HG02763 (cell line): ENCODE measurements around the gene CACNA1H.
"Not testable (repeated sequence)": the region's sequence is repeated elsewhere in the genome, so short reads cannot be mapped to it uniquely, and the experiment has no call there.

Experiments used
- ATAC-seq: cut with Tn5 transposase; IDR thresholded peaks from one replicate; pipeline ENCODE4 v1.9.1; 2021; ENCODE audit warnings: mild to moderate bottlenecking, moderate library complexity; ENCODE audit not compliant: unreplicated experiment

Gene CACNA1H

GRCh38 chr16:1190789-1191188 is 37.9 kb downstream of the CACNA1H start:
- not testable (repeated sequence) for ATAC-seq

GRCh38 chr16:1192384-1193073 is 39.6 kb downstream of the CACNA1H start:
- no peak for ATAC-seq

- no peak for ATAC-seq
Measured at GRCh38 chr16:1193143-1193824, 40.4 kb downstream of the CACNA1H start.

DNA sequence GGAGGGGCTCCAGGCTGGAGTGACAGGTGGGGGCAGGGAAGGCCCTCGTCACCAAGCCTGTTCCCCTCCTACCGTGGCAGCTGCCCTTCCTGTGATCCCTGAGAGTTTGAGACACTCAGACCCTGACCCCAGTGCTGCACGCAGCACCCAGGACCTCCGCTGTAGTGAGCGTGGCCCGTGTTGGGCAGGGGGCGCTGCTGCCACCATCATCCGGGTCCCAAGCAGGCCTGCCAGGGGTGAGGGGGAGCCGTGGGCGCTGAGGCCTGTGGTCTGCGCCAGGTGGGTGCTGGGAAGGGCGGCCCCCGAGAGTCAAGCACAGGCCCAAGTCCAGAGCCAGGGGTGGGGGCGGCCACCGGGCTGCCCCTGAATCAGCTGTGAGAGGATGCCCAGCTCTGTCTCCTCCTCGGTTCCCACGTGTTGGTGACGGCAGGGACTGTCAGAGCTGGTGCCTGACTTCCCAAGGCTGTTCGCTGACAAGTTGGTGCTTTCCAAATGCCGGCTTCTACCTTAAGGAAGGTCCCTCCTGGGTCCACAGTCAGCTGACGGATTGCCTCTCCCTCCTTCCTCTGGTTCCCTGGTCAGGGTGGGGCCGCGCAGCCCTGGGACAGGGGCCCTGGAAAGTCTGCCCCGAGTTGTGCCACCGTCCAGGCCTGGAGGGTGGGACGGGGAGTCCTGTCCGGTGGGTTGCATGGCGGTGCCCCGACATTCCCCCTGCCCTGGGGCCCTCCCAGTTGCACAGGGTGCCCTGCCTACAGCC is 41.1 kb downstream of the CACNA1H start:
- no peak for ATAC-seq

- ATAC-seq = no peak
Measured at GRCh38 chr16:1194665-1195392, 41.9 kb downstream of the CACNA1H start.

DNA sequence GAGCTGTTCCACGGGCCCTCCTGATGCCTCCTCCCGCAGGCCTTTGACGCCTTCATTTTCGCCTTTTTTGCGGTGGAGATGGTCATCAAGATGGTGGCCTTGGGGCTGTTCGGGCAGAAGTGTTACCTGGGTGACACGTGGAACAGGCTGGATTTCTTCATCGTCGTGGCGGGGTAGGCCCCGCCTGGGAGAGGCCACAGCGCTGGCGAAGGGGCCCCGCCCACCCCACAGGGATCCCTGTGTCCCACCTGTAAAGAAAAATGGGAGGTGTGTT is 42.4 kb downstream of the CACNA1H start:
- no peak for ATAC-seq

- no peak for ATAC-seq
Measured at GRCh38 chr16:1196494-1196893, 43.6 kb downstream of the CACNA1H start.

GRCh38 chr16:1197237-1197866 is 44.4 kb downstream of the CACNA1H start:
- ATAC-seq = no peak

- ATAC-seq = no peak
Measured at GRCh38 chr16:1198194-1198593, 45.3 kb downstream of the CACNA1H start.

GRCh38 chr16:1198671-1199346 is 45.9 kb downstream of the CACNA1H start:
- ATAC-seq = not testable (repeated sequence)

DNA sequence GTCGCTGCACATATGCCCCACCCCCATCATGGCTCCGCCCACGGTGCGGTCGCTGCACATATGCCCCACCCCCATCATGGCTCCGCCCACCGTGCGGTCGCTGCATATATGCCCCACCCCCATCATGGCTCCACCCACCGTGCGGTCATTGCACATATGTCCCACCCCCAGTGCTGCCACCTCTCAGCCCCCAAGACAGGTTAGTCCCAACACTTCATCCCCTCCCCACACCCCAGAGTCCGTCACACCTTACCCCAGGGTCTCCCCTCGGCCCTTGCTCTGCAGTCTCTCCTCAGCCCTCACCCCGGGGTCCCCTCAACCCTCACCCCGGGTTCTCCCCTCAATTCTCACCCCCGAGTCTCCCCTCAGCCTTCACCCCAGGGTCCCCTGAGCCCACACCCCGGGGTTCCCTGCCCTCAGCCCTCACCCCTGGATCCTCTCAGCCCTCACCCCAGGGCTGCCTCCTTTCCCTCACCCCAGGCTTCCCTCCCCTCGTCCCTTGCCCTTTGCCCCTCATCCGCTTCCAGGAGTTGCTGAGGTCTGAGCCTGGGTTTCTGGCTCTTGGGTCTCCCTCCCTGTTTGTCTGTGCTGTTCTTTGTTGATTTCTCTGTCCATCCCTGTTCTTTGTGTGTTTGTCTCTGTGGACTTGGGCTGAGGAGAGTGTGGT is 46.6 kb downstream of the CACNA1H start:
- no peak for ATAC-seq

DNA sequence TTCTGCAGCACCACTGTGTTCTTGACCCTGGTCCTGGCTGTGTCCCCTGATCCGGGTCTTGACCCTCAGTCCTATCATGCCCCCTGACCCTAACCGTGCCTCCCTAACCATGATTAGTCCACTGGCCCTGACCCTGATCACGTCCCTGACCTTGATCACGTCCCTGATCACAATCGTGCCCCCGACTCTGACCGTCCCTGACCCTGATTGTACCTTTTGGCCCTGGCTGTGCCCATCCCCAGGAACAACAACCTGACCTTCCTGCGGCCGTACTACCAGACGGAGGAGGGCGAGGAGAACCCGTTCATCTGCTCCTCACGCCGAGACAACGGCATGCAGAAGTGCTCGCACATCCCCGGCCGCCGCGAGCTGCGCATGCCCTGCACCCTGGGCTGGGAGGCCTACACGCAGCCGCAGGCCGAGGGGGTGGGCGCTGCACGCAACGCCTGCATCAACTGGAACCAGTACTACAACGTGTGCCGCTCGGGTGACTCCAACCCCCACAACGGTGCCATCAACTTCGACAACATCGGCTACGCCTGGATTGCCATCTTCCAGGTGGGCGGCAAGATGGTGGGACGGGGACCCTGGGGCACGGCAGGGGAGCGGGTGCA is 47.2 kb downstream of the CACNA1H start:
- ATAC-seq = no peak

DNA sequence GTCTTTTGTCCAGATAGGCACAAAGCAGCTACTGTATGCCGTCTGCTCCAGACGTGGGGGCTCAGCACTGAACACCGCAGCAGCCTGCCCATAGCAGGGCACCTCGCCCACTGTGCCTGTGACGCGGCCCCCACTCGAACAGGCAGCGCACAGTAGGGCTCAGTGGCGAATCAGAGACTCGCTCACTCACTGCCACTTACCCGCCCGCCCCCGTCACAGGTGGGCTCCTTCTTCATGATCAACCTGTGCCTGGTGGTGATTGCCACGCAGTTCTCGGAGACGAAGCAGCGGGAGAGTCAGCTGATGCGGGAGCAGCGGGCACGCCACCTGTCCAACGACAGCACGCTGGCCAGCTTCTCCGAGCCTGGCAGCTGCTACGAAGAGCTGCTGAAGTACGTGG is 48.5 kb downstream of the CACNA1H start:
- no peak for ATAC-seq

DNA sequence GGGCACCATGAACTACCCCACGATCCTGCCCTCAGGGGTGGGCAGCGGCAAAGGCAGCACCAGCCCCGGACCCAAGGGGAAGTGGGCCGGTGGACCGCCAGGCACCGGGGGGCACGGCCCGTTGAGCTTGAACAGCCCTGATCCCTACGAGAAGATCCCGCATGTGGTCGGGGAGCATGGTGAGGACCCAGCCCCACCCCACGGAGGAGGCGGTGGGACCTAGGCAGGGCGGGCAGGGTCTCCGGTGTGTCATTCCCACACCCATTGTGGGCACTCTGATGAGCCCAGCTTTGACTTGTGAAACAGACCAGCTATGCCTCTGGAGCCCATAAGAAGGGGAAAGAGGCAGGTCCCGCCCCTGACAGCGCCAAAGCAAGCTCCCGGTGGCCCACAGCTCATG is 49.4 kb downstream of the CACNA1H start:
- no peak for ATAC-seq

DNA sequence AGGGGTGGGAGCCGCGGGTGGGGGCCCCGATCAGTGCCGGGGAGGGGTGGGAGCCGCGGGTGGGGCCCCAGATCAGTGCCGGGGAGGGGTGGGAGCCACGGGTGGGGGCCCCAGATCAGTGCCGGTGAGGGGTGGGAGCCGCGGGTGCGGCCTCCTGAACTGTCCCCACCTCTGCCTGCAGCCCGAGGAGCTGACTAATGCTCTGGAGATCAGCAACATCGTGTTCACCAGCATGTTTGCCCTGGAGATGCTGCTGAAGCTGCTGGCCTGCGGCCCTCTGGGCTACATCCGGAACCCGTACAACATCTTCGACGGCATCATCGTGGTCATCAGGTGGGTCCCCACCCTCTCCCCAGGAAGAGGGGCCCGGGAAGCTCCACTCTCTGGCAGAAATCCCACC is 52.0 kb downstream of the CACNA1H start:
- no peak for ATAC-seq

DNA sequence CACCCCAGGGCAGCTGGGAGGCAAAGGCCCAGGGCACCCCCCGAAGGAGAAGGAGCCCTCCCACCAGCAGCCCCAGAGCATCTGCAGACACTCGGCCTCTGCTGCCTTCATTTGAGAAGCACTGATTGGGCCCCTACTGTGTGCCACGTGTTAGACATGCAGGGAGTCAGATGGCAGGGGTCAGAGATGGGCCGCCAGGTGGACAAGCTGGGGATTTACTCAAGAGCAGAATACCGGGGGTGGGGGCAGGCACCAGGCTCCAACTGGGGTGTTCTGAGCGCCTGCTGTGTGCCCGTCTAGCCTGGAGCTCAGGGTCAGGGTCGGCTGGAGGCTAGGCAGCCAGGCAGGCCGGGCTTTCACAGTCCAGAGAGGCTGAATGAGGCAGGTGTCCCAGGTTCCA is 53.4 kb downstream of the CACNA1H start:
- ATAC-seq = no peak

DNA sequence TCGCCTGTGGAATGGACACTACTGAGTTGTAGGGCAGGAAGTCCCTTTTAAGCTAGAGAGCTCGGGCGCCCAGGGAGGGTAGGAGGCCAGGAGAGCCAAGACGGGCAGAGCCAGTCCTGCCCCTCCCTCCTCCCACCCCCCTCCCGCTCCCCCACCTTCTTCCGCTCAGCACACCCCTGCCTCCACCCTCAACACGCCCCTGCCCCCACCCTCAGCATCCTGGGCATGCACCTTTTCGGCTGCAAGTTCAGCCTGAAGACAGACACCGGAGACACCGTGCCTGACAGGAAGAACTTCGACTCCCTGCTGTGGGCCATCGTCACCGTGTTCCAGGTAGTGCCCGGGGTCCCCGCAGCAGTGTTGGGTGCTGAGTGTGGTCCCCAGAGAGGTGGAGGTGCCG is 53.9 kb downstream of the CACNA1H start:
- no peak for ATAC-seq

- ATAC-seq = no peak
Measured at GRCh38 chr16:1208239-1208830, 55.4 kb downstream of the CACNA1H start.

DNA sequence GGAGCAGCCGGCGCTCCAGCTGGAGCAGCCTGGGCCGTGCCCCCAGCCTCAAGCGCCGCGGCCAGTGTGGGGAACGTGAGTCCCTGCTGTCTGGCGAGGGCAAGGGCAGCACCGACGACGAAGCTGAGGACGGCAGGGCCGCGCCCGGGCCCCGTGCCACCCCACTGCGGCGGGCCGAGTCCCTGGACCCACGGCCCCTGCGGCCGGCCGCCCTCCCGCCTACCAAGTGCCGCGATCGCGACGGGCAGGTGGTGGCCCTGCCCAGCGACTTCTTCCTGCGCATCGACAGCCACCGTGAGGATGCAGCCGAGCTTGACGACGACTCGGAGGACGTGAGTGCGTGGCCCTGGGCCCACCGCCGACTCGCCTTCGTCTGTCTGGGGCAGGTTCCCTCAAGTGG is 56.2 kb downstream of the CACNA1H start:
- no peak for ATAC-seq
